ENCODE data around the gene PARVB. TPM values are rescaled to one million over a fixed set of nuclear protein-coding genes. Genes with fewer than 3 reads are reported as not detected.

PARVB gene
- total and polyA plus RNA-seq, 9 donors, result 12.3 to 62.9 (median 39.1) TPM

GRCh38 chr22:44196731-44197131 is 172.6 kb downstream of the PARVB start:
- Histone ChIP-seq H3K4me3 (no peak overlapping the region), H3K27ac (no peak overlapping the region), H3K36me3 (no peaks in the 10 kb centered on the region), H3K9me3 (no peaks in the 10 kb centered on the region), H3K27me3 (no peaks in the 10 kb centered on the region), H3K4me1 (ENCODE audit: insufficient read depth) (no peaks in the 10 kb centered on the region)
- no peak for TF ChIP-seq POLR2A (IDR thresholded peaks at IDR 0.05)
- no peak for TF ChIP-seq EP300 (IDR thresholded peaks at IDR 0.05)
- TF ChIP-seq CTCF (IDR thresholded peaks at IDR 0.05), result no peak
- DNase-seq, result peak in 1 of 5 donors; percentile 6
- intact Hi-C loops (cut with DNase I), result no loop called here
- WGBS, 3 donors, result 76 to 83% (median 81%) methylated on average over 10 of the region's 10 CpGs

GRCh38 chr22:44197271-44197670 is 173.2 kb downstream of the PARVB start:
- H3K27me3 ChIP-seq, result no peaks in the 10 kb centered on the region
- H3K27ac ChIP-seq, result no peak overlapping the region
- intact Hi-C loops (cut with DNase I), result no loop called here
- H3K4me3 ChIP-seq, result no peak overlapping the region
- no peaks in the 10 kb centered on the region for H3K9me3 ChIP-seq
- TF ChIP-seq EP300 (IDR thresholded peaks at IDR 0.05) (no peak), POLR2A (IDR thresholded peaks at IDR 0.05) (no peak), CTCF (IDR thresholded peaks at IDR 0.05) (no peak)
- 90 to 93% (median 93%) methylated on average over 2 of the region's 2 CpGs for WGBS, 3 donors
- peak in 1 of 5 donors; percentile 1 for DNase-seq
- no peaks in the 10 kb centered on the region for H3K36me3 ChIP-seq
- no peaks in the 10 kb centered on the region for H3K4me1 ChIP-seq (ENCODE audit: insufficient read depth)

- Histone ChIP-seq H3K9me3 (no peaks in the 10 kb centered on the region), H3K27ac (no peak overlapping the region), H3K27me3 (no peaks in the 10 kb centered on the region), H3K4me3 (no peak overlapping the region), H3K36me3 (no peaks in the 10 kb centered on the region), H3K4me1 (ENCODE audit: insufficient read depth) (no peaks in the 10 kb centered on the region)
- WGBS, 3 donors, result 94 to 97% (median 95%) methylated on average over 2 of the region's 2 CpGs
- DNase-seq, result no peak
- TF ChIP-seq POLR2A (IDR thresholded peaks at IDR 0.05) (no peak), CTCF (IDR thresholded peaks at IDR 0.05) (no peak), EP300 (IDR thresholded peaks at IDR 0.05) (no peak)
- intact Hi-C loops (cut with DNase I), result no loop called here
Observed at GRCh38 chr22:44199164-44199563, 175.1 kb downstream of the PARVB start.

- intact Hi-C loops (cut with DNase I), result no loop called here
- Histone ChIP-seq H3K4me3 (no peak overlapping the region), H3K27ac (no peak overlapping the region), H3K9me3 (no peaks in the 10 kb centered on the region), H3K4me1 (ENCODE audit: insufficient read depth) (no peaks in the 10 kb centered on the region), H3K36me3 (no peaks in the 10 kb centered on the region), H3K27me3 (no peaks in the 10 kb centered on the region)
- 86 to 93% (median 89%) methylated on average over 5 of the region's 5 CpGs for WGBS, 3 donors
- TF ChIP-seq CTCF (IDR thresholded peaks at IDR 0.05) (no peak), POLR2A (IDR thresholded peaks at IDR 0.05) (no peak), EP300 (IDR thresholded peaks at IDR 0.05) (no peak)
- DNase-seq, result peak in 1 of 5 donors; percentile 9
Observed at GRCh38 chr22:44199866-44200265, 175.8 kb downstream of the PARVB start.
